Hepatocyte (in vitro differentiated cells): ENCODE measurements around the gene PLEKHA7. TPM values are rescaled to one million over a fixed set of nuclear protein-coding genes. Genes with fewer than 3 reads are reported as not detected.

Source experiments
- DNase-seq: peaks from one replicate; pipeline ENCODE4 v3.0.0-alpha.2; 2016; ENCODE audit warnings: low spot score
- H2AFZ ChIP-seq: fragments of 200-600 bp; sonication (generic); 2 replicates; pipeline ENCODE4 v1.6.0; 2016; ENCODE audit warnings: antibody characterized with exemption, mild to moderate bottlenecking
- H3K27ac ChIP-seq: fragments of 200-600 bp; sonication (generic); 2 replicates; pipeline ENCODE4 v1.5.1; 2016; ENCODE audit warnings: mild to moderate bottlenecking
- H3K27me3 ChIP-seq: fragments of 200-600 bp; sonication (generic); 2 replicates; pipeline ENCODE4 v1.6.1; 2016
- H3K36me3 ChIP-seq: fragments of 200-600 bp; sonication (generic); replicated peaks from 2 replicates; pipeline ENCODE4 v1.5.1; 2016; ENCODE audit warnings: low read depth; ENCODE audit not compliant: insufficient read depth
- H3K4me1 ChIP-seq: fragments of 200-600 bp; sonication (generic); 2 replicates; pipeline ENCODE4 v1.5.1; 2016; ENCODE audit warnings: mild to moderate bottlenecking, moderate library complexity; ENCODE audit not compliant: insufficient read depth
- H3K4me2 ChIP-seq: fragments of 200-600 bp; sonication (generic); 2 replicates; pipeline ENCODE4 v1.6.0; 2016
- H3K4me3 ChIP-seq: fragments of 200-600 bp; sonication (generic); 2 replicates; pipeline ENCODE4 v1.5.1; 2016; ENCODE audit warnings: mild to moderate bottlenecking
- H3K79me2 ChIP-seq: fragments of 200-600 bp; sonication (generic); 2 replicates; pipeline ENCODE4 v1.6.0; 2017; ENCODE audit warnings: mild to moderate bottlenecking
- H3K9me2 ChIP-seq: fragments of 200-600 bp; sonication (generic); replicated peaks from 2 replicates; pipeline ENCODE4 v1.6.0; 2017; ENCODE audit warnings: mild to moderate bottlenecking; ENCODE audit not compliant: insufficient read depth
- H3K9me3 ChIP-seq: fragments of 200-600 bp; sonication (generic); 2 replicates; pipeline ENCODE4 v1.5.1; 2016; ENCODE audit warnings: low read depth, mild to moderate bottlenecking
- H4K20me1 ChIP-seq: fragments of 200-600 bp; sonication (generic); 2 replicates; pipeline ENCODE4 v1.6.0; 2016; ENCODE audit warnings: mild to moderate bottlenecking; ENCODE audit not compliant: insufficient read depth, poor library complexity, severe bottlenecking
- CTCF ChIP-seq: fragments of 200-600 bp; sonication (generic); IDR thresholded peaks from 2 replicates; pipeline ENCODE4 v1.5.1; 2016; ENCODE audit warnings: antibody characterized with exemption, mild to moderate bottlenecking; ENCODE audit not compliant: poor library complexity
- EZH2 ChIP-seq: fragments of 200-600 bp; sonication (generic); IDR thresholded peaks from 2 replicates; pipeline ENCODE4 v1.6.1; 2016; ENCODE audit warnings: antibody characterized with exemption, mild to moderate bottlenecking, borderline replicate concordance
- EZH2phosphoT487 ChIP-seq: fragments of 200-600 bp; sonication (generic); IDR thresholded peaks from one replicate; pipeline ENCODE4 v1.6.1; 2018; ENCODE audit warnings: antibody characterized with exemption, mild to moderate bottlenecking, low read depth, moderate library complexity; ENCODE audit not compliant: unreplicated experiment, severe bottlenecking
- WGBS: methylation state at CpG from one replicate; pipeline ENCODE4 v1.1.6; 2016; ENCODE audit warnings: low lambda C conversion rate; ENCODE audit errors: missing lambda C conversion rate; 5-methylcytosine and 5-hydroxymethylcytosine counted together
- polyA plus RNA-seq: library from polyadenylated mRNA; unstranded; fragments of >200 nt; fragmentation: Nextera tagmentation; extraction: Ambion mirVana; gene quantifications from 2 replicates; pipeline ENCODE4 v1.2.1, GENCODE V29; 2016
- total RNA-seq: library from RNA; depleted of rRNA; stranded (reverse); fragments of >200 nt; gene quantifications from 2 replicates; pipeline ENCODE4 v1.2.3, GENCODE V29; 2014

The PLEKHA7 gene
- total and polyA plus RNA-seq, 2 experiments from 2014 or later: 16.7 to 35.6 TPM

GRCh38 chr11:16811136-16812020 lies 202.8 kb downstream of the PLEKHA7 start:
- TF ChIP-seq EZH2phosphoT487: no peak
- no peak for TF ChIP-seq CTCF
- TF ChIP-seq EZH2: no peak
- Histone ChIP-seq H3K9me2 (no peaks in the 10 kb centered on the region), H3K4me3 (no peak overlapping the region), H3K36me3 (no peaks in the 10 kb centered on the region), H2AFZ (no peak overlapping the region), H3K4me2 (no peak overlapping the region), H3K27ac (peak overlapping the region; percentile 62), H3K79me2 (no peaks in the 10 kb centered on the region), H4K20me1 (no peaks in the 10 kb centered on the region), H3K4me1 (no peaks in the 10 kb centered on the region), H3K9me3 (no peaks in the 10 kb centered on the region), H3K27me3 (no peaks in the 10 kb centered on the region)
- DNase-seq: no peak
- 97% methylated on average over 3 of the region's 3 CpGs for WGBS

GRCh38 chr11:16809886-16810668 lies 204.1 kb downstream of the PLEKHA7 start:
- H2AFZ ChIP-seq: no peak overlapping the region
- H3K4me3 ChIP-seq: no peak overlapping the region
- H3K27me3 ChIP-seq: no peaks in the 10 kb centered on the region
- H4K20me1 ChIP-seq: no peaks in the 10 kb centered on the region
- H3K4me2 ChIP-seq: no peak overlapping the region
- H3K9me2 ChIP-seq: no peaks in the 10 kb centered on the region
- H3K79me2 ChIP-seq: no peaks in the 10 kb centered on the region
- no peaks in the 10 kb centered on the region for H3K36me3 ChIP-seq
- no peaks in the 10 kb centered on the region for H3K9me3 ChIP-seq
- DNase-seq: no peak
- no peak overlapping the region for H3K27ac ChIP-seq
- WGBS: 91% methylated on average over 11 of the region's 11 CpGs
- TF ChIP-seq CTCF (no peak), EZH2 (no peak), EZH2phosphoT487 (no peak)
- H3K4me1 ChIP-seq: no peaks in the 10 kb centered on the region

- H4K20me1 ChIP-seq: no peaks in the 10 kb centered on the region
- TF ChIP-seq EZH2: no peak
- TF ChIP-seq CTCF: no peak
- no peak for TF ChIP-seq EZH2phosphoT487
- H3K27ac ChIP-seq: no peak overlapping the region
- H3K4me2 ChIP-seq: no peak overlapping the region
- H3K9me2 ChIP-seq: no peaks in the 10 kb centered on the region
- no peaks in the 10 kb centered on the region for H3K36me3 ChIP-seq
- DNase-seq: no peak
- WGBS: 90% methylated on average over 3 of the region's 3 CpGs
- no peaks in the 10 kb centered on the region for H3K4me1 ChIP-seq
- H3K27me3 ChIP-seq: no peaks in the 10 kb centered on the region
- H3K9me3 ChIP-seq: no peaks in the 10 kb centered on the region
- no peak overlapping the region for H2AFZ ChIP-seq
- H3K4me3 ChIP-seq: no peak overlapping the region
- no peaks in the 10 kb centered on the region for H3K79me2 ChIP-seq
These were observed 206.9 kb downstream of the PLEKHA7 start for GRCh38 chr11:16807306-16807705.
